NCI-H128 (cell line): ENCODE data around the gene OR56A5.
"Not testable (repeated sequence)": the region's sequence is repeated elsewhere in the genome, so short reads cannot be mapped to it uniquely, and the experiment has no call there.

Experiments
- DNase-seq: peaks from one replicate; lab custom pipeline; 2025; ENCODE audit not compliant: unreplicated experiment; lab: John Stamatoyannopoulos, UW

The OR56A5 gene, protein sequence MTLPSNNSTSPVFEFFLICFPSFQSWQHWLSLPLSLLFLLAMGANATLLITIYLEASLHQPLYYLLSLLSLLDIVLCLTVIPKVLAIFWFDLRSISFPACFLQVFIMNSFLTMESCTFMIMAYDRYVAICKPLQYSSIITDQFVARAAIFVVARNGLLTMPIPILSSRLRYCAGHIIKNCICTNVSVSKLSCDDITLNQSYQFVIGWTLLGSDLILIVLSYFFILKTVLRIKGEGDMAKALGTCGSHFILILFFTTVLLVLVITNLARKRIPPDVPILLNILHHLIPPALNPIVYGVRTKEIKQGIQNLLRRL

DNA sequence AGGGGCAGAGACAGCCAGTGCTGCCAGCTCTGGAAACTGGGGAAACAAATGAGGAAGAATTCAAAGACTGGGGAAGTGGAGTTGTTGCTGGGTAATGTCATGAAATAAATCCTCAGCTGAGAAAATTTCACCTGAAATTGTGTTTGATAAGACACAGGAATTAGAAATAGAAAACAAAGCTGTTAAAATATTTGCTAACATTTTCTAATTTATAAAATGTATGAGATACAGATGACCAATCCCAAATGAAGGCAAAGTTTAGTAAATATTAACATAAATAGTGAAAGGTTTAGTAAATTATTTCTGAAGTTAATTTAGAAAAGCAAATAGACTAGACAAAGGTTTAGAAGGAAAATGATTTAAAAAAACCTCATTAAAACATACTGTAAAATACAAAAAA, at the start of gene OR56A5:
Gene OR56A5, minus strand, starts transcription at position 101 of the 400 bp plus-strand sequence. Its CDS starts 0 bp downstream, at position 101.
- DNase-seq: no peak

DNA sequence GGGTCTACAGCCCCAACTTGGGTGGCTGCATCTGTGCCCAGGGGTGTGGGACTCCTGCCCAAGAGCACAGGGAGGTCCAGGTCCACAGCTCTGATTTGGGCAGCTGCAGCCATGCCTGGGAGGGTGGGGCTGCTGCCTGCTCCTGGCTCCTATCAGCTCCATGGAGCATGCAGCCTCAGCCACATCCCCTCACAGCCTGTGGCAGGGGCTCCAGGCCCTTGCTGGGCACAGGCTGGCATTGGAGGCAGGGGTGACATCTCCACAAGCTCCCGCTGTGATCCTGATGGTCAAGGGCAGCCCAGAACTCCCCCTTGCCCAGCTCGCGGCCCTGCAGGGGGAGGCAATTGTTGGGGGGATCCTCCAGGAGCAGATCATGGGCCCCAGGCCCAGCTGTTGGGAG, 44.7 kb upstream of the OR56A5 start:
- no peak for DNase-seq

DNA sequence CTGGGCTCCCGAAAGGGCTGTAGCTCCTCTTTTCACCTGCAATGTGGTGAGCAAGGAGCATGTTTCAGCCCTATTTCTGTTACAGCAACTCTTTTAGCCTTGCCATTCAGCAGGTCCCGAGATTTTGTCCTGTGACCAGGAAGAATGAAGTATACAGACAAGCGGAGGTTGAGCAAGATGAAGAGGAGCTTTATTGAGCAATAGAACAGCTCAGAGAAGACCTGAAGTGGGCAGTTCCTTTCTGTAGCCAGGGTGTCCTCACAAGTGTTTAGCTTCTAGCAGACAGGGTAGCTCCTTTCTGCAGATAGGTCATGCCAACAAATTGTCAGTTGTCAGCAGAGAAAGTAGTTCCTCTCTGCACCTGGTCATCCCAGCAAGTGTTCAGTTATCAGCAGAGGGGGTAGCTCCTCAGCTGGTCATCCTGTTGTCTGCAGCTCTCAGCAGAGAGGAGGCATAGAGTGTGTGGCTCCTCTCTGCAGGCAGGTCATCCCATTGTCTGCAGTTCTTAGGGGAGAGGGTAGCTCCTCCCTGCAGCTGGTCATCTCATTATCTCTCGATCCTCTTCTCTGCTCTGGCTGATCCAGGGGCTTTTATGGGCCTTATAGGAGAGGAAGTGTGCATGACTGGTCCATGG, 43.9 kb upstream of the OR56A5 start:
- no peak for DNase-seq

DNA sequence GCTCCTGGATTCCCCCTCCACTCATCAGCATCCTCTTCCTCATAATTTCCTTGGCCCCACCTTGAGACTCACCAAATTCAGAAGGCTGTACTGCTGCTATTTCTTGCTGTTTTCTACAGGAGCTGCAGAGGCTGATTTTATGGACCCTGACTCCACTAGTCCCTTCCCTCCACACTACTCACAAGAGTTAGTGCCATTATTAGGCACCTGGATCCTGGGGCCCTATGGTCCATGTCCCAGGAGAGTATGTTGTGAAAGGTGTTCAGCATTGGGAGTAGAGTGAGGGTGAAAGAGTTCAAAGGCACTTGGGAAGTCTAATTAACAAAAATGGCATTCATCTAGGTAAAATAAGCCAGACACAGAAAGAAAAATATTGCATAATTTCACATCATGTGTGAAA, 38.6 kb upstream of the OR56A5 start, which contains the start of gene OR56A4:
Gene OR56A4, minus strand, starts transcription at position 101 of the 400 bp plus-strand sequence. CDS start 3,954 bp downstream, outside the sequence.
- no peak for DNase-seq

DNA sequence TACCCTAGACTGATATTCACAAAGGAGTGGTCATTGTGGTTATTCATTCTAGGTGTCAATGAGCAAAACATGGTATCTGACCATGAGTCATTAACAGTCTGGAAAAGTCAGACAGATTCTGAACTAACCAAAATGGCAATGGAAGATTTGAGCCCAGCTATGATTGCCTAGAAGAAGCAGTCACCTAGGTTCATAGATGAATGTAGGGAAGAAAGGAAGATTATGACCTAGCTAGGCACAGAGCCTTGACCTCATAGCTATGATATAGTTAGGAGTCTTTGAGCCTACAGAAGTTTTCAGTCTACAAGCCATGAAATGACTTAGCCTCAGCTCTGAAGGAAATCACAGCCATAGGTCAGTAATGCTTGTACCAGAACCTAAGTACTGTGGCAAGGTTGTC, 38.1 kb upstream of the OR56A5 start:
- DNase-seq: no peak

DNA sequence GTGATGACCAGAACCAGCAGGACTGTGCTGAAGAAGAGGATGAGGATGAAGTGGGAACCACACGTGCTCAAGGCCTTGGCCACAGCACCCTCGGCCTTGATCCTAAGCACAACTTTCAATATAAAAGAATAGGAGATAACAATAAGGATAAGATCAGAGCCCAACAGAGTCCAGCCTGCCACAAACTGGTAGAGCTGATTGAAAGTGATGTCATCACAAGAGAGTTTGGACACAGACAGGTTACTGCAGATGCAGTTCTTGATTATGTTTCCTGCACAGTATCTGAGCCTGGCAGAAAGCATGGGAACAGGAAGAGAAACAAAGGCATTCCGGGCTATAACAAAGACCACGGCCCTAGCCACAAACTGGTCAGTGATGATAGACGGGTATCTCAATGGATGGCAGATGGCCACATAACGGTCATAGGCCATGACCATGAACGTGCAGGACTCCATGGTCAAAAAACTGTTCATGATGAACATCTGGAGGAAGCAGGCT, 34.0 kb upstream of the OR56A5 start:
- DNase-seq: no peak

DNA sequence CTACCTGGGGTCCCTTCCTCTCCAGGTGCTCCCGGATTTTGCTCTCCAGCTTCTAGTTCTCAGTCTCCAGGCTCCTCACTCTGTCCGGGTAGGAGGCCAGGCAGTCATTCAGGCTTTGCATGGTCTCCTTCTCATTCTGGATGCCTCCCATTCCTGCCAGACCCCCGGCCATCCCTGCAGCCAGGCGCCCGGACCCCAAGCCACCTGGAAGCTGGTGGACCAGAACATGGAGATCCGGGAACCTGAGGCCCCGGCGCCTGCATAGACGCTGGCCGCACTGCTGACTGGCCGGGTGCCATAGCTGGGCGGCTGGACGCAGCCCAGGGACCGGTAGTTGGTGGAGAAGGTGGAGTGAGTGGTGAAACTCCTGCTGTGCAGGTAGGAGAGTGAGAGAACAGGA, 26.5 kb upstream of the OR56A5 start:
- DNase-seq: no peak

DNA sequence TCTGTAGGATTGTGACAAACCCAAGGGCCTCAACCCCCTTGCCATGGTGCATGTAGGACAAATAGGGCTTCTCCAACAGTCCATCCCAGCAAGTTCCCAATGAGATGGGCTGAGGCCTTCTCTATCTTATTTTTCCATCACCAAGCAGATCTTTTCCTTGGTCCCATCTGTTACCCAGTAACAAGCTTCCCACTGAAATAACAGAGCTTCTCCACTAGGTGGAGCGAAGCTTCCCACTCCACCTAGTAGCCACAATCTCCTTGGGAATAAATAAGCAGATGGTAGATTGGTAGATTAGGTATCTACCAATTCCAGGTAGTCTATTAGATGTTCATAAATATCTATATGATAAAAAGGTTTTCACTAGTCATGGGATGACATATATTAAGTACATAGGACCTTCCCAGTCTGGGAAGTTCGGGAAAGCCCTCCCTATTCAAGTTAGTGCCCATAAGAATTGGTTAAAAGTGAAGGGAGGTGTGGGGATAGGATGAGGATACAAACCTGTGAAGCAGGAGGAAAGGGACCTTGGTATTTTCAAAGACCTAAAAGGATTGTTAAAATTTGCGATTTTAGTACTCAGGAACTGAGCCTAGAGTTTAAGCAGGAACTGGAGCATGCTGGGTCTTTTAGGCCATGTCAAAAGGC, 24.4 kb upstream of the OR56A5 start:
- DNase-seq: no peak

DNA sequence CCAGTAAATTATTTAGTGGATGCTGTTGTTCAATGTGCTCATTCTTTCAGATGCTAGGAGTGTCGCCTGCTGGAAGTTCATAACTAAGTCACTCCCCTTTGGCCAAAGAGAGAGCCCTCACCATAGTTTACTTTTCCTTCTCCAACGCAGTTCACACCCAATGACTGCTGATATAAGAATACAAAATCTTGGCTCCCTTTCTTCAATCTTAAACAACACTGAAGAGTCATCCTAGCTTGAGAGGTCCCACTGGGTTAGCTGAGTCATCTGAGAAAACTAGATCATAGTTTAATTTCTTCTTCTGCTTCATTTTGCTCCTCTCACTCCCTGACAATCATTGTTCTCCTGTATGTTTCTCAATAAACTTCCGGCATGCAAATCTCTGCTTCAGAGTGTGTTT, 23.9 kb upstream of the OR56A5 start:
- no peak for DNase-seq

DNA sequence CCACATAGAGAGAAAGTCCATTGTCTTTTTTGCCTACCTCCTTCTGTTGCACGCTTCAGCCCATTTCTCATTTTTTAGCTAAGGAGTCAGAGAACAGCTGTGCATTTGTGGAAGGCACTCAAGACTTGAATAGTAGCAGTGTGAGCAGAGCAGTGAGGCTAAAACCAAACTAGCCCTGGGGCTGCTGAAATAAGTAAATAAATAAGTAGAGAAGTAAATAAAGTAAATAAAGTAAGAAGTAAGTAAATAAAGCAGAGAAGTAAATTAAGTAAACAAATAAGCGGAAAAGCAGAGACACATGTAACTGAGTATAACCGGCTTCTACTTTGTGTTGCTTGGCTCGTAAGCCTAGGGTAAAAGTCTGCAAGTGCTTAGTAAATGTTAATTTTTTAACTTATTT, 20.9 kb upstream of the OR56A5 start:
- no peak for DNase-seq

DNA sequence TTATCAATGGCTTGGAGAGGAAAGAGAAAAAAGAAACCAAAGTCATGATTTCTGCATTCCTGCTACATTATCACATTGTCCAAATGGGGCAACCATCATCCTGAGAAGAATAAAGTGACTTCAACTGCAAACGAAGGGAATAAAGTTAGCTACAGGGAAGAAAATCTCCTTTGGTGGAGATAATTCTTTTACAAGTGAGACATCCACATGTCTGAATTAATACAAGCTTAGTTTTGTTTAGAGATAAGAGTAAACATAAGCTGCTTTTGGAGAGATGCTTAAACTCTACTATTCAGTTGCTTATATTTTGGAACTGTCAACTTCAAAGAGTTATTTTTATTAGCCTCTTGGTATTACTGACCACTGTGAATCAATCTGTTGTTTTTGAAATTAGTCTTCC, 18.6 kb upstream of the OR56A5 start, which contains the start of gene OR52L1:
Gene OR52L1, minus strand, starts transcription at position 101 of the 400 bp plus-strand sequence. Its CDS starts 55 bp downstream, at position 46.
- no peak for DNase-seq

DNA sequence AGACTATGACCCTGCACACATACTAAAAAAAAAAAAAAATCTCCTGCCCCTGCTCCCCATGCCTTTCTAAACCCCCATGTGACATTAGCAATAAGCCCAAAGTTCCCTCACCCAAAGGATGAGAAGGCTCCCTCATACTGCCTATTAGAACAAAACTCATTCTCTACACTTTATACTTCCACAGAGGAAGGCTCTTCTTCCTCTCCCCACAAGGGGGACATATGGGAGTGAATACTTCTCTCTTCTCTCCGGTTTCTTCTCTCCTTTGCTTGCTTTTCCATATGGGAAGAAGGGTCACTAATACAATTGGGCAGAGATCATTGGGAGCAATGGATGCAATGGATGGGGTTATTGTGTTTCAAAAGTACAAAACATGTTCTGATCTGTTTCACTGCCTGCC, 15.1 kb upstream of the OR56A5 start:
- no peak for DNase-seq

DNA sequence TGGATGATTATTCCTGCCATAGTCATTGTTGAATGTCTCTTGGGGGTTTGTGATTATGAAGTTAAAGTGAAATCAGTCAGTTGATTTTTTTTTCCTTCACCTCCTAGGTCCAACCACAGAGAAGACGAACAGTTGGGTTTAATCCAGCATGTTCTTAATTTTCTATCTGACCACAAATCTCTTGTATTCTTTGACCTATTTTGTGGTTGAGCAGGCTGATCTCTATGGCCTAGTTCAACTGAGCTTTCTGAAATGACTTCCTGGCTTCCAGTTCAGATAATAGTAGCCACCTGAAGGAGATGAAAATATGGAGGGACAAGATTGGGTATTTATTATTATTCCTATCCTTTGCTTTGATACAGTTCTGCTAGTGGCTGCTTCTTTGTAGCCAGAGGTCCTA, 5.2 kb upstream of the OR56A5 start:
- no peak for DNase-seq

DNA sequence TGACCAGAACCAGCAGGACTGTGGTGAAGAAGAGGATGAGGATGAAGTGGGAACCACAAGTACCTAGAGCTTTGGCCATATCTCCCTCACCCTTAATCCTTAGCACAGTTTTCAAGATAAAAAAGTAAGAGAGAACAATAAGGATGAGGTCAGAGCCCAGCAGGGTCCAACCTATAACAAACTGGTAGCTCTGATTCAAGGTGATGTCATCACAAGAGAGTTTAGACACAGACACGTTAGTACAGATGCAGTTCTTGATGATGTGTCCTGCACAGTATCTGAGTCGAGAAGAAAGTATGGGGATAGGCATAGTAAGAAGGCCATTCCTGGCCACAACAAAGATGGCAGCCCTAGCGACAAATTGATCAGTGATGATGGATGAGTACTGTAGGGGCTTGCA, 586 bp downstream of the OR56A5 start:
- no peak for DNase-seq

DNA sequence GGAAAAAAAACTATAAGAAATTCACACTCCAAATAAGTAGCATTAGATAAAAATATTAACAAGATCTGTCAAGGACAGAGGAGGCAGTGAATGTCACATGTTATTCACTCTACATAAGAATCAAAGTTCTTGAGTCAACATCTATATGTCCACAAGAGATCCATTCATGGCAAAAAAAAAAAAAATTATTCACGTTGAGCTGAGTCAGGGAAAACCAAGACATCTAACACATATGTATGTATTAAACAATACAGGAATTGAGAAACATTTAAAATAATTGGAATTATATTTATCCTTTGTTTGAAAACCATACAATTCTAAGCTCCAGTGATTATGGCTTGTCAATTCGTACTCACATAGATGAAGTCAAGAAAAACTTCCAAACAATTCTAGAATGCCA, 1.3 kb downstream of the OR56A5 start:
- DNase-seq: no peak

DNA sequence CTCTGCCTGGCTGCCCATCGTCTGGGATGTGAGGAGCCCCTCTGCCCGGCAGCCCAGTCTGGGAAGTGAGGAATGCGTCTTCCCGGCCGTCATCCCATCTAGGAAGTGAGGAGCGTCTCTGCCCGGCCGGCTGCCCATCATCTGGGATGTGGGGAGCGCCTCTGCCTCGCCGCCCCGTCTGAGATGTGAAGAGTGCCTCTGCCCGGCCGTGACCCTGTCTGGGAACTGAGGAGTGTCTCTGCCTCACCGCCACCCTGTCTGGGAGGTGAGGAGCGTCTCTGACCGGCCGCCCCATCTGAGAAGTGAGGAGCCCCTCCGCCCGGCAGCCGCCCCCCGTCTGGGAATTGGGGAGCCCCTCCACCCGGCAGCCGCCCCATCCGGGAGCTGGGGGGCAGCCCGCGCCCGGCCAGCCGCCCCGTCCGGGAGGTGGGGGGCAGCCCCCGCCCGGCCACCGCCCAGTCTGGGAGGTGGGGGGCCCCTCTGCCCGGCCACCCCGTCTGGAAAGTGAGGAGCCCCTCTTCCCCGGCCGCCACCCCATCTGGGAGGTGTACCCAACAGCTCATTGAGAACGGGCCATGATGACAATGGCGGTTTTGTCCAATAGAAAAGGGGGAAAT, 7.5 kb downstream of the OR56A5 start:
- not testable (repeated sequence) for DNase-seq

DNA sequence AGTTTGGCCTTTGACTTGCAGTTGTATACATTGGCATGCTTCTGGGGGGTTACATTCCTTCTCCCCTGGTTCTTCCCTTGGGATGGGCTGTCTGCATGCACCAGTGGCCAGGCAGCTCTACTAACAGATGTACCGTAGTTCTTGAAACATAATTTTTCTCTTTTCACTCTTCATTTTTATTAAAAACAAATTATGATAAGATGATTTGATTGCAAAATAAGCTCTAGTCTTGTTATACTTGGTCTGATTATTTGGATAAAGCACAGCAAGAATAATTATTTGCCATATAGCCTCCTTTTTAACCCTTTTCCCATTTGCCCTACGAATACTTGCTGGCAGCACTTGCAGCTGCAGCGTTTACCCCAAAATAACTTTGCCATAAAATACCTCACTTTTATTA, 12.7 kb downstream of the OR56A5 start:
- DNase-seq: no peak

DNA sequence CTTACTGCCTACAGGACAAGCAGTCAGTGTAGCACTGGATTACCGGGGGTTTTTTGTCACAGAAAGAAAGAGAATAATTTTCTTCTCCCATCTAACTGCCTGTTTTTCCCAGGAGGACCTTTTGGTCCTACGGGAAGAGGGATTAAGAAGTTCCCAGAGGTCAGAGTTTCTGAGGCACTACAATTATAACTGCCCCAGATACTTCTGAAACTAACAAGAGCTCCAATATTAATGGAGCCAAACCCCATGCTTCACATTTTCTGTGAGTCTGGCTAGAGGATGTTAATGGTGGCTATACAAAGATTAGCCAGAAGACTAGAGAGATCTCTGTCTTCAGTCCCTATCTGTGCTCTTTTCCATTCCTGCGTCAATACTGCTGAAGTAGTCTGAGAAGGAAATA, 26.3 kb downstream of the OR56A5 start, which contains the start of gene OR56A3:
Gene OR56A3, plus strand, starts transcription at position 301 of the 400 bp plus-strand sequence. CDS start 5,096 bp downstream, outside the sequence.
- DNase-seq: no peak

DNA sequence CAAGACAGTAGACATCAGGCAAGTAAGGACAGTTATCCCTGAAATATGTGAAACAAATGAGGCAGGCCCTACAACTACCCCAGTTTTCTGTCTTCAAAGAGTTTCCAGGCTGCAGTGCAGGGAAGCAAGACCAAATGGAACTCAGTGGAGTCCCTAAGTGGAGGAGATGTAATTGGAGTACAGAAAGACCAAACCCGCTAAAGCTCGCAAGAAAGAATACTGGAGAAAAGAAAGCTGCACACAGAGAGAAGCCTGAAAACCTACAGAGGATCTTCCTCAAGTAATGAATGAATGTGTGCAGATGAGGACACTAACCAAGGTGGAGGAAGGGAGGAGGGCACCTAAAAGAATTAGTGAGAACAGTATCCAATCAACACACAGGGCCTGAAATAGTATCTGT, 27.5 kb downstream of the OR56A5 start:
- DNase-seq: no peak

DNA sequence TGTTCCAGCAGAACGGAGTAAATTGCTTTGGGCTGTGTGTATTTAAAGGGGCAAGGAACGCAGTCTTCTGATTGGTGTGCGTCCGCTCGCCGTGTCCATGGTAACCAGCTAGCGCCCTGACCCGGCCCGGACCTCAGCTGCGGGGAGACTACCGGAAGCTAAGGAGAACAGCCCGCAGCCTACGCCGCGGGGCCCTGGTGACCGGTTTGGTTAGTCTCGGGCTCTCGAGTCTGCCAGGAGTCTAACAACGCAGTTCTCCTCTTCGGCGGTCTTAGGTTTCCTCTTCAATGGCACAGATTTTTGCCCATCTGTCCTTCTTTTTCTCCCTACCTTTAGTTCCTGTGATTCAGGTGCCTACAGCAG, 29.7 kb downstream of the OR56A5 start:
- DNase-seq: no peak

DNA sequence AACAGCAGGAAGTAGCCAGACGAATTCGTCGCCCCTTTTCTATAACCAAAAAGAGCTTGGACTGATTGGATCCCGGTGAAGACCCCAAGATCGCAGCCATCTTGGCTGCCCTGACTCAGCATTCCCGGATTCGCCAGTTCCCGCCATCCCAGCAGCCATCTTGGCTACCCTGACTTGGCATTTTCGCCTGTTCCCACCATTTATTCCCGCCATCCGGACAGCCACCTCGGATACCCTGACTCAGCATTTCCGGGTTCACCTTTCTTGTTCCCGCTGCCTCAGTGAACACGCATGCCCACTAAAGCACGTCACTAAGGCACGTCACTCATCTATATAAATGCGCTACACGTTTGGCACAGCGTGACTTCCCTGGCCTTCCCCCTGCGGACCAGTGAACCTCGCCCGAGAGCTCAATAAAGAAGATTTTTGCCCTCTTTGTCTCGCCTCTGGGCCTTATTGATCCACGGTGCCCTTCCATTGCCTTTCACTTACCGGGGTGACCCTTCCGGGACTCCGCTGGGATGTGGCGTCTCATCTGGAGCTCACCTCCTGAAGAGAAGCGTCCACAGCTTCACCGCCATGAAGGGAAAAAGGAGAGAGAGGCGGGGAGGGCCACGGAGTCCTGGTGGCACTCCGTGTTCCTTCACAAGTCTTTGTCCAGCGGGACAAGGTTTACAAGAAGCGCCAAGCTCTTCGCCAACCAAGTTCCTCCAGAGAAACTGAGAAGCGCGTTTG, 30.3 kb downstream of the OR56A5 start:
- DNase-seq: no peak
